ENCODE results near the gene SYN1.
"Not testable (repeated sequence)": the region's sequence is repeated elsewhere in the genome, so short reads cannot be mapped to it uniquely, and the experiment has no call there.

The SYN1 gene

GRCh38 chrX:47619486-47620302 lies at the start of gene SYN1:
SYN1 (minus strand) TSS chrX:47619857; CDS start chrX:47619728, 129 bp downstream.
- DNase-seq (ENCODE audit: low read depth in 2 of 2): peak; percentile 48 to 64

GRCh38 chrX:47665797-47666196 lies 46.1 kb upstream of the SYN1 start:
- DNase-seq (ENCODE audit: low read depth in 2 of 2): not testable (repeated sequence)

GRCh38 chrX:47664737-47665136 lies 45.1 kb upstream of the SYN1 start:
- DNase-seq (ENCODE audit: low read depth in 2 of 2): no peak

DNA sequence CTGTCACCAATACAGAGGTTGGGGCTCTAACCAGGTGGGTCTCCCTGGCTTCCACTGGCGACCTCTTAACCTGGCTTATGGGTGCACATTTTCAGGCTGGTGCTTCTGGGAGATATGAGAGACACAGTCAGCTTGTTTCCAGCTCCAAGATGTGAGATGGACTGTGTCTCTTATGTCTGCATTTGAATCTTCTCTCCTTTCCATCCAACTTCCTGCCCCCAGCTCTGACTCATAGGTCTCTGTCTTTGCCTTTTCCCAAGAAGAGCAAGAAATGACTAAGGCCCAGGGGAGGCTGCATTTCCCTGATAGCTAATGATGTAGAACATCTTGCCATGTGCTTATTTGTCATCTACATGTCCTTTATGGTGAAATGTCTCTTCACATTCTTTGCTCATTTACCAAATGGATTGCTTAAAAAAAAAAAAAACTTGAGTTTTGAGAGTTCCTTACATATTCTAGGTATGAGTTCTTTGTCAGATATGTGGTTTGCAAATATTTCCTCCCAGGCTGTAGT lies 42.5 kb upstream of the SYN1 start:
- DNase-seq (ENCODE audit: low read depth in 2 of 2): no peak

DNA sequence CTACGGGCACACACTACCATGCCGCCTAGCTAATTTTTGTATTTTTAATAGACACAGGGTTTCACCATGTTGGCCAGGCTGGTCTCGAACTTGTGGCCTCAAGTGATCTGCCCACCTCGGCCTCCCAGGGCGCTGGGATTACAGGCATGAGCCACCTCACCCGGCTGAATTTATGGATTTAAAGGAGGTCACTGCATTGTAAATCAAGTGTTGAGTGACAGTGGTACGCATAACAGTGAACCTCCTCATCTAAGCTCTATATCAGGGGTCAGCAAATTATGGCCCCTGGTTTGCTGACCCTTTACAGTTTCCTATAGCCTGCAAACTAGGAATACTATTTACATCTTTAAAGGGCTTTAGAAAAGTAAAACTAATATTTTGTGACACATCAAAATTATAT lies 41.9 kb upstream of the SYN1 start:
- DNase-seq (ENCODE audit: low read depth in 2 of 2): no peak

DNA sequence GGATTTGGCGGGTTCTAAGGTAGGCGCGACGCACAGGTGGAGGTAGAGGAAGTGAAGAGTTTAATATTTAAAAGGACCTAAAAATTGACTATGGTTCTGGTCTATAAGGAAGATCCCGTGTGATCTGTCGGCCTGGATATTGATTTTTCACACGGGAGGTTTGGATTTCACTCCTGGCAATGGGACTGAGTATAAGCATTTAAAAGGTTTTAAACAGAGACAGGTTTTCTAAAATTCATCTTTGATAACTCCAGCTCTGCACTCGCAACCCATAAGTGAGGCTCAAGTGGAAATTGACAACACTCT lies 39.7 kb upstream of the SYN1 start:
- no peak for DNase-seq (ENCODE audit: low read depth in 2 of 2)

- peak; percentile 79 to 82 for DNase-seq (ENCODE audit: low read depth in 2 of 2)
These were observed 39.2 kb upstream of the SYN1 start, which contains the start of gene UXT for GRCh38 chrX:47658684-47659420. UXT (minus strand) TSS chrX:47659180; CDS start chrX:47658927, 253 bp downstream.

- no peak for DNase-seq (ENCODE audit: low read depth in 2 of 2)
These were observed 38.6 kb upstream of the SYN1 start for GRCh38 chrX:47658301-47658683.

- DNase-seq (ENCODE audit: low read depth in 2 of 2): no peak
These were observed 31.6 kb upstream of the SYN1 start for GRCh38 chrX:47651043-47651905.

DNA sequence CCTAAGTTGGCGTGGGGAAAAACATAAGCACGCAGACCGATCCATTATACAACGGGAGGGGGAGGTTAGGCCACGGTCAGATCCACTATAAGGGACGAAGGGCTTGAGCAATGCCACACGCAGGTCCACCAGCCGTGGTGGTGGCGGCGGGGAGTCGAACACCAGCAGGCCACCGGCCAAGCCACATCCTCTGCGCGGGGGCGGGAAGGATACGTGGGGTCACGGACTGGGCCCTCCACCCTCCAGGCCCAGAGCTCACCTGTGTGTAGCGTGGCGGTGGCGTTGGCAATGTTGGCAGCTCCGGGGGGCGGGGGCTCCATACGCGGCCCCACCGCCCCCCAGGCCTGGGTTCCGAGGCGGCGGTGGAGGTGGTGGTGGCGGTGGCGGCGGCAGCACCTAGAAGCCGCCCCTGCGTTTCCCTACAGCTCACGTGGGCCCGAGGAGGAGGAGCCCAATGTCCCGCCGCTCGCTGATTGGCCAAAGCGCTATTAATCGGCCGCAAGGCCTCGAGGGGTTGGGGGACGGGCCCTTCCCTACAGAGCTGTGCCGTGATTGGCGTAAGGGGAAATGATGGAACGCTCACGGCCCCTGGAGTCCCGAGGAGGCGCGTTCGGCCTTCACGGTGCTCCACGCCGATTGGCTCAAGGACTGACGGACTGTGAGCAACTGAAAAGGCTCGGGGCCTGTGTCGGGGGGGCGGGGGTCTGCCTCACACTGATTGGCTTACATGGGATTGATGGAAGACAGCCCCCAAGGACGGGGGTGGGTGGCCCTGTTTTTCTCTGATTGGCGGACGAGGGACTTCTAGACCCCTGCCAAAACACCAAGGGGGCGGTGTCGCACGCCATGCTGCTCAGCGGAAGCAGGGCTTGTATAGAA lies 30.7 kb upstream of the SYN1 start, which contains the start of gene ELK1:
Gene ELK1 (minus strand): TSS at position 400 of the 879 bp plus-strand sequence. CDS start 9,122 bp downstream, outside the sequence.
- peak; percentile 68 to 79 for DNase-seq (ENCODE audit: low read depth in 2 of 2)

DNA sequence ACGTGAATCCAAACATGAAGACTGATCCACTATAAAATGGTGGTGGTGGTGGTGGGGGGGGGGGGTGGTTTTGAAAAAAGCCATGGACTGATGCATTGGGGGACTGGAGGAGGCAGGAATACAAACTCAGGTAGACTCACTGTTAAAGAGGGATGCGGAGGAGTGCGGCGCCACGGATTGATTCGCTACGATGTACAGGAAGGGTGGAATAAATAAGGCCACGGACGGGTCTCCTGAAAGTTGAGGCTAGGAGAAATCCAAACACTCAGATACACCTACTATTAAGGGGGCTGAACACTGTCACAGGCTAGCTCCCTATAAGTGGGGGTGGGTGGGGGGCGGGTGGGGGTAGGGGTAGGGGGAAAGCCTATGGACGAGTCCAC lies 30.1 kb upstream of the SYN1 start:
- DNase-seq (ENCODE audit: low read depth in 2 of 2): no peak

DNA sequence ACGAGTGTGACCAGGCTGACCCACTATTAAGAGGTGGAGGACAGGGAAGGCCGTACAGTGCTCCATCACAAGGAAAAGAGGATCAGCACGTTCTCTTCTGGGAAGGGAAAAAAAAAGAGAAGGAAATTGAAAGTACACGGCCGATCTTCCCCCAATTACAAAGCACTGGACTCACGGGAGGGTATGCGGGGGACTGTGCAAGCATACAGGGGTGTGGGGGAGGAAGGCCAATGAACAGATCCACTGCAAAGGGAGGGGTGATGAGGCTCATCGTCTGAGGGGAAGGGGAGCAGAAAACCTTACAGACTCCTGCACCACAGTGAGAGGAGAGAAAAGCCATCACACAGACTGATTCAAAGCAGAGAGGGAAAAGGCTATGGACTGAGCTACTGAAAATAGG lies 29.6 kb upstream of the SYN1 start:
- DNase-seq (ENCODE audit: low read depth in 2 of 2): no peak

GRCh38 chrX:47648376-47648775 lies 28.7 kb upstream of the SYN1 start:
- DNase-seq (ENCODE audit: low read depth in 2 of 2): no peak

DNA sequence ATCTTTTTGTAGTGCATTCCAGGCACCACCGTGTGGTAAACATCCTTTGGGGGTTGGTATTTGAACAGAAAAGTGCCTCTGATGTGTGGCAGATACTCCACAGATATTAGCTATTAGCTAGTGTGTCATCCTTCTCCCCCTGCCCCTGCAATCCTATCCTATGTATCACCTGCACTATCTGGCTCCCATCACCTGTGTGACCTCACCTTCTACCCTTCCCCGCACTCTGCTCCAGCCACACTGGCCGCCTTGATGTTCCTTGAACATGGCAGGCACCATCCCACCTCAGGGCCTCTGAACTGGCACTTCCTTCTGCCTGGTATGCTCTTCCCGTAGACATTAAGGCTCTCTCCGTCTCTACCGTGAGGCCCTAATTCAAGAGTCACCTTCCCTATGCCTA lies 27.0 kb upstream of the SYN1 start:
- no peak for DNase-seq (ENCODE audit: low read depth in 2 of 2)

DNA sequence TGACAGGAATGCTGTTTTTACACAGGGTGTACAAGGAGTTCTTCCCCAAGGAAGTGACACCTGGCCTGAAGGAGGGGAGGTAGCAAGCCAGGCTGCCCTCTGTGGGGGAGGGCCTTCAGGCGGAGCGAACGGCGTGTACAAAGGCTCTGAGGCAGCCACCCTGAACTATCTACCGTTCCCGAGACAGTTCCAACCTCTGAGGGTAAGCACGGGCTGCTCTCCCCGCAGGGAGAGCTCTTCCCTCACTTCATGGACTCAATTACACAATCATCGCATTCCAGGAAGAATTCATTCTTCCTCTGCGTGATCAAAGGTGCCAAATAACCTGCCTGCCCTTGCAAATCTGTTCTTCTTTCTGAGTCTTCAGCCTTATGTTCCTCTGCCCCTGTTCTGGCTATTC lies 25.9 kb upstream of the SYN1 start:
- no peak for DNase-seq (ENCODE audit: low read depth in 2 of 2)

DNA sequence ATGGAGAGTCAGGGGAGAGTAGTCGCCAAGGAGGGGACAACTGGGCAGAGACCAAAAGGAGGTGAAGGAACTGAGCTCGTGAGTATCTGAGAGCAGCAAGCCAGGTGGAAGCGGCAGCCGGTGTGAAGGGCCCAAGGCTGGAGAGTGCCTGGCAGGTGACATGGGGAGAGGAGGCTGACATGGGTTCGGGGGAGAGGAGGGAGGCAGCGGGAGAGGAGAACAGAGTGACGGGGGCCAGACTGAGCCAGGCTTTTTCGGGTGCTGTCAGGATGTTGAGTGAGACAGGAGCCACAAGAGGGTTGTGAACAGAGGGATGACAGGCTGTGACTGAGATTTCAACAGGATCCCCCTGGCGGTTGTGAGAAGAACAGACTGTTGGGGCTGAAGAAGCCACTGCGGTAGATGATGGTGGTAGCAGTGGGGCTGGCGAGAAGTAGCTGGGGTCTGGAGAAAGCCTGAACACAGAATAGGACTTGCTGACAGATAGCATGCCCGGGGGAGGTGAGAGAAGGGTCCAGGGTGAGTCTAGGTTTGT lies 25.0 kb upstream of the SYN1 start:
- no peak for DNase-seq (ENCODE audit: low read depth in 2 of 2)

DNA sequence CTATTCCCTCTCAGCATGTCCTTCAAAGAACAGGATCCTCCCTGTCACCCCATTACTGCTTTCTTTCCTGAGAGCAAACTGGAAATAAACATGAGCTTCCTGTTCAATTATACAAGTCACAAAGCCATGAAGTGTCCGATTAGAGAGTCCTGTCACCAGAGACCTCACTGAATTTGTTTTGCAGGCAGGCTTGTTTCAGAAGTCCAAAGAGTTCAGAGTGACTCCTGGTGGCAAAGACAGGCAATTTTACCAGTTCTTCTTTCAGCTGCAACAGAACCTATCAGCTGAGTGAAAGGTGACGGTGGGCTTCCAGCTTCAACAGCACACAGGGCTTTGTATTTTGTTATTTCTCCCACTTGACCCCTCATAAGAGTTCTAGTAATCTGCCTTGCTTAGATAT lies 24.3 kb upstream of the SYN1 start:
- no peak for DNase-seq (ENCODE audit: low read depth in 2 of 2)

DNA sequence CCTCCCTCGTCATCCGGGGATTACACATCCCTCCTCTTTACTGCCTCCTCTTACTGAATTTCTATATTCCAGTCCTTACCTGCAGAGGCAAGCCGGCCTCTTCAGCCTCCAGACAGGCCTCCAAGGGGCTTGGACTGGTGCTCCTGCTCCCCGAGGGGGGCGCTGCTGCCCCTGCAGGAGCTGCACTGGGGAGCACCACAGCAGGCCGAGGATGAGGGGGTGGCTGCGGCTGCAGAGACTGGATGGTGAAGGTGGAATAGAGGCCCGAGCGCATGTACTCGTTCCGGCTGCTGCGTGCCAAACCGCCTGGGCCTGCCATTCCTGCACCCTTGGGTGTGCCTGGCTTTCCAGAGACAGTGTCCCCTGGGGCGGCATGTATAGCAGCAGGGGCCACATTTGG lies 19.2 kb upstream of the SYN1 start:
- no peak for DNase-seq (ENCODE audit: low read depth in 2 of 2)

DNA sequence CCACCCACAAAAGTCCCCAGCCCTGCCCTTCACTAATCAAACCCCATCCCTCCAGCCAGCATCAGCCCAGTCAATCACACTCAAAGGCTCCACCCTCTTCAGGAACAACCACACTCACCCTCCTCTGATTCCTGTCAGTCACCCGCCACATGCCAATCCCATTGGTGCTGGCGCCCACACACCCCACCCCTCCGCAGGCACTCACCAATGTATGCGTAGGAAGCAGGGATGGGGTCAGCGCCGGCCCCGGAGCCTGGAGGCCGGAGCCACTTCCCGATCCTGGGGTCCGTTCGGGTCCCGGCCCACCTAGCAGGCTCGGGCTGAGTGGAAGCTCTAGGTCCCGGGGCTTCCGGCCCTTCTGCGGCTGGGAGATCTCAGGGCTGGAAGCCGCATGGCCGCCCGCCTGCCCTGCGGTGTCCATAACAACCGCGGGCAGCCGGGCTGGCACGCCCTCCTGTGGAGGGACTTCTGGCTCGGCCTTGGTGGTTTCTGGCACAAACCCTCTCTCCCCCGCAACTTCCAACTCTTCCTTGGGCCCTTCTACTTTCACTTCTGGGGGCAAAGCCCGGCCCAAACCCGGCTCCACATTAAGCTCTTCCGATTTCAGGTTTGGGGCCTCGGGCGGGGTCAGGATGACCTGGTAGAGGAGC lies 18.0 kb upstream of the SYN1 start:
- DNase-seq (ENCODE audit: low read depth in 2 of 2): no peak

- no peak for DNase-seq (ENCODE audit: low read depth in 2 of 2)
These were observed 15.4 kb upstream of the SYN1 start for GRCh38 chrX:47634871-47635575.

Measured in stimulated activated CD8-positive, alpha-beta memory T cell treated with anti-CD3 and anti-CD28 coated beads, Interleukin-2, amount 100 ng/mL, for 1 hour (primary cell).